Left ventricle myocardium inferior (tissue), 1 donor: ENCODE measurements around the gene DAB2IP. TPM values are rescaled to one million over a fixed set of nuclear protein-coding genes. Genes with fewer than 3 reads are reported as not detected.
A peak's percentile ranks its signal among the peaks of the same experiment; 100 is the strongest.

Experiments used
- DNase-seq: peaks from one replicate; pipeline ENCODE4 v3.0.0-alpha.2; 2020
- H3K27ac ChIP-seq: fragments of 200-600 bp; replicated peaks from 2 replicates; pipeline ENCODE4 v1.8.0; 2021
- H3K27me3 ChIP-seq: fragments of 200-600 bp; 2 replicates; pipeline ENCODE4 v1.8.0; 2021; ENCODE audit warnings: low read depth
- H3K36me3 ChIP-seq: fragments of 200-600 bp; 2 replicates; pipeline ENCODE4 v1.8.0; 2021
- H3K4me1 ChIP-seq: fragments of 200-600 bp; 2 replicates; pipeline ENCODE4 v1.8.0; 2021
- H3K4me3 ChIP-seq: fragments of 200-600 bp; 2 replicates; pipeline ENCODE4 v1.8.0; 2021; ENCODE audit warnings: mild to moderate bottlenecking, moderate library complexity
- H3K9me3 ChIP-seq: fragments of 200-600 bp; replicated peaks from 2 replicates; pipeline ENCODE4 v1.8.0; 2021
- CTCF ChIP-seq: fragments of 200-600 bp; IDR thresholded peaks from 2 replicates; pipeline ENCODE4 v1.8.0; 2021; ENCODE audit warnings: antibody characterized with exemption, mild to moderate bottlenecking, borderline replicate concordance
- intact Hi-C: fragments of 100-400 bp; cut with micrococcal nuclease; formaldehyde crosslinking; loops from one replicate; pipeline ENCODE4 v1.11.0; 2022
- total RNA-seq: library from RNA; stranded (reverse); fragmentation: NEBNext Ultra II Directional; extraction: Animal tissue kit (Norgen Biotek cat#: 25700); gene quantifications from one replicate; pipeline ENCODE4 v1.2.1, GENCODE V29; 2021
- donor health status: DM: no; HTN: yes; CAD: no; lungs with severe emphysema.

The DAB2IP gene
- total RNA-seq, 1 donor from 2014 or later = 50.7 TPM

DNA sequence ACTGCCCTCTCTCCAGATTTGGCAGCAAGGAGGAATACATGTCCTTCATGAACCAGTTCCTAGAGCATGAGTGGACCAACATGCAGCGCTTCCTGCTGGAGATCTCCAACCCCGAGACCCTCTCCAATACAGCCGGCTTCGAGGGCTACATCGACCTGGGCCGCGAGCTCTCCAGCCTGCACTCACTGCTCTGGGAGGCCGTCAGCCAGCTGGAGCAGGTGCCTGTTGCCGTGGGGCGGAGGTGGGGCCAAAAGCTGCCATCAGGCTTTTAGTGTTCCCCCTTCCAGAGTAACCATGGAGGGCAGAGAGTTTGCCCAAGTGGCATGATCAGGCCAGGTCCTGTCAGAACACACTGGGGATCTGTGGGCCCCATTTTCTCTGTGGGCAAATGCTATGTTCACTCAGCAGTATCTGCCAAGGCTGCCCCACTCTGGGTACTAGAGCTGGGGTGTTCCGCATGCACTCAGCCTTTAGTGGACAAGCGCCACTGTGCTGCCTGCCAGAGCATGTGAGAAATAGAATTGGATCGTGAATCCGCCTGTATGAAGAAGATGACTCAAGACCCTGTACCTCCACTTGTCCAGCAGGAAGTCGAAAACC is 117.1 kb downstream of the DAB2IP start:
- Histone ChIP-seq H3K27me3 (no peaks in the 10 kb centered on the region), H3K4me3 (no peak overlapping the region), H3K9me3 (no peaks in the 10 kb centered on the region), H3K27ac (no peak overlapping the region), H3K36me3 (peaks cover 95% of the 10 kb centered on the region), H3K4me1 (peaks cover 77% of the 10 kb centered on the region)
- TF ChIP-seq CTCF = no peak
- intact Hi-C loops = no loop called here
- DNase-seq = peak; percentile 10

GRCh38 chr9:121769939-121770338 is 118.5 kb downstream of the DAB2IP start:
- H3K4me3 ChIP-seq = no peak overlapping the region
- H3K9me3 ChIP-seq = no peaks in the 10 kb centered on the region
- H3K27ac ChIP-seq = no peak overlapping the region
- no peaks in the 10 kb centered on the region for H3K27me3 ChIP-seq
- peak; percentile 7 for DNase-seq
- no peak for TF ChIP-seq CTCF
- peaks cover 95% of the 10 kb centered on the region for H3K36me3 ChIP-seq
- intact Hi-C loops = no loop called here
- peaks cover 74% of the 10 kb centered on the region for H3K4me1 ChIP-seq

- DNase-seq = no peak
- no peak for TF ChIP-seq CTCF
- Histone ChIP-seq H3K4me1 (peaks cover 72% of the 10 kb centered on the region), H3K4me3 (no peak overlapping the region), H3K27me3 (no peaks in the 10 kb centered on the region), H3K27ac (peak overlapping the region; percentile 77), H3K9me3 (no peaks in the 10 kb centered on the region), H3K36me3 (peaks cover 99% of the 10 kb centered on the region)
- intact Hi-C loops = no loop called here
Observed at GRCh38 chr9:121770415-121771273, 119.2 kb downstream of the DAB2IP start.

DNA sequence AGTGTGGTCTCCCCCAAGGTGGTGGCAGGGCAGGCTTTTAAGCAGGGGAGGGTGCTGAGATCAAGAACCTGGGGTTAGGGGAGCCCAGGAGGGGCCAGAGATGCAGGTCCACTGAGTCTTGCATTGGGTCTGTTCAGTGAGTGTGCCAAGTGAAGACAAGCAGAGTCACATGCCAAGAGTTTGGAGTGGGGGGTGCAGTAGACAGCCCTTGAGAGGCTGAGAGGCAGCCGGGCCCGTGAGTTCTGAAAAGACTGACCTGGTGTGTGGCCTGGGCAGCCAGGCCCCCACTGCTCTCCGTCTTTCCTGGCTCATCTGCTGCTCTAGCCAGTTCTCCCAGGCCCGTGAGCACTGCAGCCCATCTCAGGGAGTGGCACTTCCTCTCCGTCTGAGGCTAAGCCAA is 120.0 kb downstream of the DAB2IP start:
- no peaks in the 10 kb centered on the region for H3K9me3 ChIP-seq
- intact Hi-C loops = no loop called here
- no peak for TF ChIP-seq CTCF
- peak; percentile 14 for DNase-seq
- peak overlapping the region; percentile 77 for H3K27ac ChIP-seq
- peaks cover 99% of the 10 kb centered on the region for H3K36me3 ChIP-seq
- H3K4me3 ChIP-seq = no peak overlapping the region
- no peaks in the 10 kb centered on the region for H3K27me3 ChIP-seq
- peaks cover 72% of the 10 kb centered on the region for H3K4me1 ChIP-seq

DNA sequence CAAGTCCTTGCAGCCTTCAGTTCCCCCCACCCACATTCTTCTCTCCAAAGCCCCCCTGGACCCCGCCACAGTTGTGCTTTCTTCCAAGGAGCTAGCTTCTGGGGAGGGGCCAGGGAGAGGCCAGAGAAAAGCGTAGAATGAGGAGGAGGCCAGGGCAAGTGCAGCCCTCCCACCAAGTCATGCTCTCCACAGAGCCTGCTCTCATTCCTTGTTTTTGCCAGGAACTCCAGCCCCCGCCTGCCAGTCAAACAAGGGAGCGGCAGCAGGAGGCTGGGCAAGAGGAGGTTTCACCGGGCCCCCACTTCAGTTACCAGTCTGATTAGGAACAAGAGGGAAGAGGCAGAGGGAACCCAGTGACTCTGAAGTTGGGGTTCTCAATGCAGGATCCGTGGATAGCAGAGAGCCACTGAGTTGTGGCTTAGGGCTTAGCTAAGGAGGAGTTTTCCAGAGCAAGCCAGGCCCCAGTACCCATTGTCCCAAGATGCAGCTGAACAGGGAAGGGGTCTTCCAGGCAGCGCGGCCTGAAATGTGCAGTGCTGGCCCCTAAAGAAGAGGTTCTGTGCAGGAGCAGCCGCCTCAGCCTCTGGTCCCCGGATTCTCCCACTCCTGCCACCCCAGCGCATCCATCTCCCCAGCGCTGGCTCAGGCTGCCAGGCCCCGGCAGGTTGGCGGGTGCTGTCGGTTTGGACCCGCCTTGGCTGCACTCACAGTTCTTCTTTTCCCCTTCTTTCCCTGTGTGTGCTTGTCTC is 120.6 kb downstream of the DAB2IP start:
- no peak for TF ChIP-seq CTCF
- intact Hi-C loops = no loop called here
- no peaks in the 10 kb centered on the region for H3K27me3 ChIP-seq
- peaks cover 73% of the 10 kb centered on the region for H3K4me1 ChIP-seq
- no peaks in the 10 kb centered on the region for H3K9me3 ChIP-seq
- peaks cover 99% of the 10 kb centered on the region for H3K36me3 ChIP-seq
- peak; percentile 12 for DNase-seq
- H3K4me3 ChIP-seq = no peak overlapping the region
- peak overlapping the region; percentile 77 for H3K27ac ChIP-seq
